Stimulated activated CD4-positive, alpha-beta T cell treated with anti-CD3 and anti-CD28 coated beads, TNF-alpha, amount 100 ng/mL, for 1 hour (primary cell): Measurements from ENCODE around the gene SUMO2.
A peak's percentile ranks its signal among the peaks of the same experiment; 100 is the strongest.

ENCODE experiments used
- DNase-seq, 3 donors: peaks; one replicate each; pipeline ENCODE4 v3.0.0-alpha.2; 2020; ENCODE audit warnings: low read depth in 3 of 3, low spot score in 1 of 3

The SUMO2 gene

GRCh38 chr17:75124819-75125162 lies 58.0 kb downstream of the SUMO2 start:
- DNase-seq: no peak

- peak in 1 of 3 donors; percentile 45 for DNase-seq
Observed at GRCh38 chr17:75124041-75124818, 58.5 kb downstream of the SUMO2 start.

GRCh38 chr17:75118307-75118706 lies 64.5 kb downstream of the SUMO2 start:
- no peak for DNase-seq

GRCh38 chr17:75116737-75117136 lies 66.0 kb downstream of the SUMO2 start:
- DNase-seq: no peak
